ENCODE data around the gene PRKCSH. TPM values are rescaled to one million over a fixed set of nuclear protein-coding genes. Genes with fewer than 3 reads are reported as not detected.

Gene PRKCSH
- total RNA-seq, 1 experiment from 2014 or later = 431 TPM

- Histone ChIP-seq H3K79me2 (ENCODE audit: insufficient read depth, low read length) (no peaks in the 10 kb centered on the region), H4K20me1 (ENCODE audit: control insufficient read depth, insufficient read depth, insufficient read length) (no peaks in the 10 kb centered on the region), H3K9ac (ENCODE audit: extremely low read depth, insufficient read length, low read length) (no peak overlapping the region), H3K9me3 (ENCODE audit: control insufficient read depth, low read depth, low read length) (no peaks in the 10 kb centered on the region), H3K4me1 (ENCODE audit: insufficient read depth, low read length) (no peaks in the 10 kb centered on the region), H2AK5ac (ENCODE audit: insufficient read length, low read length) (no peak overlapping the region), H3K23ac (ENCODE audit: insufficient read length, low read depth, low read length) (no peak overlapping the region), H3K14ac (ENCODE audit: insufficient read depth, low read length) (no peak overlapping the region), H3K18ac (ENCODE audit: insufficient read length, low read depth, low read length) (no peak overlapping the region), H2BK20ac (ENCODE audit: low read depth, low read length, poor library complexity, severe bottlenecking) (no peak overlapping the region), H2BK5ac (ENCODE audit: insufficient read length, low read length) (no peak overlapping the region), H2AFZ (ENCODE audit: low read length) (no peak overlapping the region), H2BK12ac (ENCODE audit: insufficient read length, low read depth, low read length) (no peak overlapping the region), H4K91ac (ENCODE audit: insufficient read length, low read depth, low read length) (no peak overlapping the region), H3K4me2 (ENCODE audit: insufficient read depth, insufficient read length, low read length) (peak overlapping the region; percentile 72), H3T11ph (ENCODE audit: low read length) (no peak overlapping the region), H3K79me1 (ENCODE audit: insufficient read depth, low read depth, low read length, poor library complexity, severe bottlenecking) (no peaks in the 10 kb centered on the region), H3K56ac (ENCODE audit: insufficient read length, low read depth, low read length) (no peak overlapping the region), H2BK120ac (ENCODE audit: low read depth, low read length, poor library complexity, severe bottlenecking) (no peak overlapping the region), H3K27me3 (ENCODE audit: insufficient read depth, low read length) (no peaks in the 10 kb centered on the region; the same call in 1 of the 2 replicates), H3K27ac (ENCODE audit: insufficient read length, low read depth, low read length) (no peak overlapping the region), H2BK15ac (ENCODE audit: low read depth, low read length) (no peak overlapping the region), H3K23me2 (ENCODE audit: insufficient read length, low read depth, low read length, poor library complexity, severe bottlenecking) (peaks cover 28% of the 10 kb centered on the region), H3K4ac (ENCODE audit: low read depth, low read length) (no peak overlapping the region), H4K5ac (ENCODE audit: insufficient read length, low read depth, low read length) (no peak overlapping the region), H4K8ac (replicated peaks; ENCODE audit: insufficient read length, low read depth, low read length) (no peak overlapping the region)
- Mint-ChIP-seq H3K36me3 (ENCODE audit: insufficient read depth in 1 of 3, low read depth in 3 of 3) (no peaks in the 10 kb centered on the region), H3K9me3 (no peaks in the 10 kb centered on the region; a peak in 2 of 5 replicates), H3K27ac (no peak overlapping the region), H3K4me1 (peaks cover 20 to 26% of the 10 kb centered on the region in 2 experiments), H3K4me3 (peak overlapping the region; percentile 69 to 92; a peak in 4 of 5 replicates), H3K27me3 (ENCODE audit: low read depth) (peaks cover 27% of the 10 kb centered on the region)
- no peak for TF ChIP-seq CTCF (conservative IDR thresholded peaks at IDR 0.05)
- no peak for DNase-seq
- WGBS (ENCODE audit: extremely low coverage, insufficient read length, low lambda C conversion rate) = no CpG with 5 or more reads among the region's 27 CpGs
Measured at GRCh38 chr19:11423164-11423790, 12.2 kb upstream of the PRKCSH start.

Measured in H9 (cell line).